CD4-positive, alpha-beta T cell (primary cell): ENCODE measurements around the gene SLC19A1. TPM values are rescaled to one million over a fixed set of nuclear protein-coding genes. Genes with fewer than 3 reads are reported as not detected.

ENCODE experiments used
- ATAC-seq: fragments of 200-7000 bp; cut with Tn5 transposase; one replicate; pipeline ENCODE4 v1.10.0; 2022; ENCODE audit warnings: mild to moderate bottlenecking; ENCODE audit not compliant: poor library complexity
- CTCF ChIA-PET: fragments of 350-600 bp; sonication (Branson Sonifier 250); formaldehyde crosslinking; loops from one replicate; lab custom pipeline; 2021; ENCODE audit warnings: antibody characterized with exemption, inconsistent platforms; lab: Charles Lee
- POLR2A ChIA-PET: fragments of 350-600 bp; sonication (Branson Sonifier 250); formaldehyde crosslinking; loops from one replicate; lab custom pipeline; 2021; ENCODE audit warnings: antibody characterized with exemption, inconsistent platforms; lab: Charles Lee
- DNase-seq, 14 experiments: peaks; one replicate each; pipeline ENCODE4 v3.0.0-alpha.2; 2013 to 2020; ENCODE audit warnings: mixed read lengths in 2 of 14
- H3K27ac ChIP-seq, 2 donors: one replicate each; pipeline versions ENCODE4 v1.5.1 to v1.7.0; 2013; ENCODE audit warnings: low read length in 2 of 2, low read depth in 1 of 2, mild to moderate bottlenecking in 1 of 2
- H3K27me3 ChIP-seq, 2 experiments: 1 replicate in 1 of 2; 2 replicates in 1 of 2; pipeline versions ENCODE4 v1.6.1 to v1.7.0; 2013; ENCODE audit warnings: low read length in 2 of 2, control low read depth in 1 of 2, mild to moderate bottlenecking in 1 of 2, moderate library complexity in 1 of 2; ENCODE audit not compliant: insufficient read depth in 2 of 2, control insufficient read depth in 1 of 2
- H3K36me3 ChIP-seq: one replicate; pipeline ENCODE4 v1.6.1; 2013; ENCODE audit warnings: low read length, control low read depth; ENCODE audit not compliant: insufficient read depth
- H3K4me1 ChIP-seq: one replicate; pipeline ENCODE4 v1.6.1; 2013; ENCODE audit warnings: low read length, control low read depth; ENCODE audit not compliant: insufficient read depth
- H3K4me3 ChIP-seq: one replicate; pipeline ENCODE4 v1.5.1; 2013; ENCODE audit warnings: mild to moderate bottlenecking, low read length, moderate library complexity
- H3K9me3 ChIP-seq, 2 experiments: 1 replicate in 1 of 2; 2 replicates in 1 of 2; pipeline versions ENCODE4 v1.6.1 to v1.7.0; 2013; ENCODE audit warnings: low read length in 2 of 2, mild to moderate bottlenecking in 2 of 2, control low read depth in 1 of 2, moderate library complexity in 1 of 2; ENCODE audit not compliant: control insufficient read depth in 1 of 2, insufficient read depth in 1 of 2
- H3K27ac Mint-ChIP-seq: one replicate; pipeline ENCODE4 v1.8.0; 2020; ENCODE audit warnings: mixed read lengths
- H3K27me3 Mint-ChIP-seq: one replicate; pipeline ENCODE4 v1.8.0; 2021; ENCODE audit warnings: mixed read lengths
- H3K36me3 Mint-ChIP-seq: one replicate; pipeline ENCODE4 v1.8.0; 2021; ENCODE audit warnings: low read depth, mixed read lengths
- H3K4me1 Mint-ChIP-seq: one replicate; pipeline ENCODE4 v1.8.0; 2021; ENCODE audit warnings: low read depth, mixed read lengths
- H3K4me3 Mint-ChIP-seq: one replicate; pipeline ENCODE4 v1.8.0; 2020; ENCODE audit warnings: mild to moderate bottlenecking, mixed read lengths
- H3K9me3 Mint-ChIP-seq: one replicate; pipeline ENCODE4 v1.8.0; 2020; ENCODE audit warnings: mixed read lengths
- CTCF ChIP-seq: fragments of 200-600 bp; IDR thresholded peaks from one replicate; pipeline ENCODE4 v1.8.0; 2022; ENCODE audit warnings: antibody characterized with exemption, mild to moderate bottlenecking
- intact Hi-C, 2 experiments: fragments of 100-400 bp; cut with DNase I in 1 of 2; cut with micrococcal nuclease in 1 of 2; formaldehyde crosslinking; loops; one replicate each; pipeline versions ENCODE4 v1.15.1 to v1.9.0; 2023 to 2025; cut with DNase I, micrococcal nuclease
- total RNA-seq, 174 experiments: library from RNA in 2 of 174; stranded (reverse) in 2 of 174; gene quantifications; one replicate each; pipeline ENCODE4 v1.2.3 and lab custom pipeline; 2021 to 2026

The SLC19A1 gene
- total RNA-seq, 2 experiments from 2014 or later: 11.5 to 12.0 TPM

GRCh38 chr21:45516671-45517151 is 25.5 kb downstream of the SLC19A1 start:
- H3K36me3 Mint-ChIP-seq: peaks cover 56% of the 10 kb centered on the region
- TF ChIP-seq CTCF: no peak
- intact Hi-C loops: no loop called here
- ChIA-PET CTCF (no interaction called here), POLR2A (no interaction called here)
- Histone ChIP-seq H3K9me3 (peaks cover 6 to 11% of the 10 kb centered on the region in 2 experiments), H3K4me3 (no peak overlapping the region), H3K36me3 (peaks cover 17% of the 10 kb centered on the region), H3K27me3 (no peaks in the 10 kb centered on the region), H3K27ac (no peak overlapping the region), H3K4me1 (peaks cover 7% of the 10 kb centered on the region)
- H3K9me3 Mint-ChIP-seq: peaks cover 14% of the 10 kb centered on the region
- ATAC-seq (no peak), DNase-seq (no peak)
- H3K27ac Mint-ChIP-seq: no peak overlapping the region
- no peak overlapping the region for H3K4me3 Mint-ChIP-seq
- H3K27me3 Mint-ChIP-seq: no peaks in the 10 kb centered on the region
- peaks cover 5% of the 10 kb centered on the region for H3K4me1 Mint-ChIP-seq

- Mint-ChIP-seq H3K9me3 (peaks cover 14% of the 10 kb centered on the region), H3K4me1 (peaks cover 5% of the 10 kb centered on the region), H3K4me3 (no peak overlapping the region), H3K36me3 (peaks cover 50% of the 10 kb centered on the region), H3K27me3 (no peaks in the 10 kb centered on the region), H3K27ac (no peak overlapping the region)
- Histone ChIP-seq H3K27ac (no peak overlapping the region), H3K9me3 (peaks cover 6 to 11% of the 10 kb centered on the region in 2 experiments), H3K4me1 (peaks cover 7% of the 10 kb centered on the region), H3K4me3 (no peak overlapping the region), H3K27me3 (no peaks in the 10 kb centered on the region), H3K36me3 (peaks cover 17% of the 10 kb centered on the region)
- ChIA-PET POLR2A (no interaction called here), CTCF (no interaction called here)
- intact Hi-C loops: no loop called here
- no peak for DNase-seq
- ATAC-seq: no peak
- no peak for TF ChIP-seq CTCF
These were observed 26.1 kb downstream of the SLC19A1 start for GRCh38 chr21:45516071-45516670.

- CTCF ChIA-PET: no interaction called here
- no peak overlapping the region for H3K4me3 ChIP-seq
- H3K4me3 Mint-ChIP-seq: no peak overlapping the region
- H3K27ac Mint-ChIP-seq: no peak overlapping the region
- H3K27me3 Mint-ChIP-seq: no peaks in the 10 kb centered on the region
- peaks cover 14% of the 10 kb centered on the region for H3K9me3 Mint-ChIP-seq
- TF ChIP-seq CTCF: no peak
- no peak for ATAC-seq
- no peak overlapping the region for H3K27ac ChIP-seq
- peaks cover under 1 to 11% of the 10 kb centered on the region in 2 experiments for H3K9me3 ChIP-seq
- H3K27me3 ChIP-seq: no peaks in the 10 kb centered on the region
- POLR2A ChIA-PET: no interaction called here
- peaks cover 5% of the 10 kb centered on the region for H3K4me1 Mint-ChIP-seq
- H3K36me3 Mint-ChIP-seq: peaks cover 43% of the 10 kb centered on the region
- no peak for DNase-seq
- peaks cover 17% of the 10 kb centered on the region for H3K36me3 ChIP-seq
- peaks cover 7% of the 10 kb centered on the region for H3K4me1 ChIP-seq
- intact Hi-C loops: no loop called here
These were observed 26.8 kb downstream of the SLC19A1 start for GRCh38 chr21:45515241-45516061.
